Fibroblast of the aortic adventitia (primary cell): ENCODE data around the gene MT1B. TPM values are rescaled to one million over a fixed set of nuclear protein-coding genes. Genes with fewer than 3 reads are reported as not detected.

Experiments
- DNase-seq: peaks from one replicate; pipeline ENCODE4 v3.0.0-alpha.2; 2010; ENCODE audit warnings: low read depth
- H3K4me3 ChIP-seq: 2 replicates; pipeline ENCODE4 v1.5.1; 2011; ENCODE audit warnings: low read depth, mild to moderate bottlenecking, control low read depth, low read length, moderate library complexity
- CTCF ChIP-seq: IDR thresholded peaks from 2 replicates; pipeline ENCODE4 v1.5.1; 2011; ENCODE audit warnings: mild to moderate bottlenecking, low read length, control low read depth, inconsistent platforms; ENCODE audit not compliant: insufficient read depth
- total RNA-seq: library from RNA; depleted of rRNA; stranded (reverse); fragments of >200 nt; gene quantifications from 2 replicates; pipeline ENCODE4 v1.2.3, GENCODE V29; 2012; ENCODE audit warnings: low replicate concordance

MT1B gene
- total RNA-seq, 1 donor: not detected

GRCh38 chr16:56690420-56691122, 38.9 kb downstream of the MT1B start:
- no peak for DNase-seq
- no peak for TF ChIP-seq CTCF
- H3K4me3 ChIP-seq: no peak overlapping the region

- no peak for TF ChIP-seq CTCF
- H3K4me3 ChIP-seq: no peak overlapping the region
- DNase-seq: peak; percentile 22
Observed at GRCh38 chr16:56691885-56692284, 40.2 kb downstream of the MT1B start.

- H3K4me3 ChIP-seq: no peak overlapping the region
- DNase-seq: no peak
- no peak for TF ChIP-seq CTCF
Observed at GRCh38 chr16:56695246-56695645, 43.6 kb downstream of the MT1B start.

GRCh38 chr16:56697456-56698155, 45.9 kb downstream of the MT1B start:
- no peak overlapping the region for H3K4me3 ChIP-seq
- no peak for TF ChIP-seq CTCF
- no peak for DNase-seq

- no peak overlapping the region for H3K4me3 ChIP-seq
- DNase-seq: no peak
- TF ChIP-seq CTCF: no peak
Observed at GRCh38 chr16:56700195-56700594, 48.5 kb downstream of the MT1B start.

- TF ChIP-seq CTCF: no peak
- H3K4me3 ChIP-seq: no peak overlapping the region
- DNase-seq: no peak
Observed at GRCh38 chr16:56700631-56701030, 48.9 kb downstream of the MT1B start.
